ENCODE results near the gene DLAT.

The DLAT gene

DNA sequence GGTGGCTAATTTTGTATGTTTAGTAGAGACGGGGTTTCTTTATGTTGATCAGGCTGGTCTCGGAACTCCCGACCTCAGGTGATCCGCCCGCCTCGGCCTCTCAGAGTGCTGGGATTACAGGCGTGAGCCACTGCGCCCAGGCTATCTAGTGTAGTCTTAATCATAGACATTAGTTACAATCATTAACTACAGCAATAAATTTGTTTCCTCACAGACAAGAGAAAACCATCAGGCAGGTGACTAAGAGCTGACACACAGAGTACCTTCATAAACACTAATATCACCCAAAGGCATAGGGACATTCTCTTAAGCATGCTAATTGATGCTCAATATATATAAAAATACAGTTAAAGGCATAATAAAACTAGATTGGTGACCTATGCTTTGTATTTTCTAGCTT, 80.9 kb downstream of the DLAT start:
- DNase-seq = no peak
- intact Hi-C loops (cut with DNase I) = no loop called here
